Measurements from ENCODE around the gene CAMSAP1.

GRCh38 chr9:135929656-135930445, 22.5 kb upstream of the CAMSAP1 start:
- TF ChIP-seq, protein P1, sequence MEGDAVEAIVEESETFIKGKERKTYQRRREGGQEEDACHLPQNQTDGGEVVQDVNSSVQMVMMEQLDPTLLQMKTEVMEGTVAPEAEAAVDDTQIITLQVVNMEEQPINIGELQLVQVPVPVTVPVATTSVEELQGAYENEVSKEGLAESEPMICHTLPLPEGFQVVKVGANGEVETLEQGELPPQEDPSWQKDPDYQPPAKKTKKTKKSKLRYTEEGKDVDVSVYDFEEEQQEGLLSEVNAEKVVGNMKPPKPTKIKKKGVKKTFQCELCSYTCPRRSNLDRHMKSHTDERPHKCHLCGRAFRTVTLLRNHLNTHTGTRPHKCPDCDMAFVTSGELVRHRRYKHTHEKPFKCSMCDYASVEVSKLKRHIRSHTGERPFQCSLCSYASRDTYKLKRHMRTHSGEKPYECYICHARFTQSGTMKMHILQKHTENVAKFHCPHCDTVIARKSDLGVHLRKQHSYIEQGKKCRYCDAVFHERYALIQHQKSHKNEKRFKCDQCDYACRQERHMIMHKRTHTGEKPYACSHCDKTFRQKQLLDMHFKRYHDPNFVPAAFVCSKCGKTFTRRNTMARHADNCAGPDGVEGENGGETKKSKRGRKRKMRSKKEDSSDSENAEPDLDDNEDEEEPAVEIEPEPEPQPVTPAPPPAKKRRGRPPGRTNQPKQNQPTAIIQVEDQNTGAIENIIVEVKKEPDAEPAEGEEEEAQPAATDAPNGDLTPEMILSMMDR (conservative IDR thresholded peaks at IDR 0.05; ENCODE audit: low read depth, low read length) = no peak
- no peak for TF ChIP-seq ELK1 (IDR thresholded peaks at IDR 0.05; ENCODE audit: borderline replicate concordance, low read depth, low read length)
- no peak for TF ChIP-seq RCOR1 (IDR thresholded peaks at IDR 0.05; ENCODE audit: insufficient replicate concordance, low read length)
- no peak for TF ChIP-seq RAD21 (IDR thresholded peaks at IDR 0.05; ENCODE audit: low read length)
- no peak for TF ChIP-seq FOS (IDR thresholded peaks at IDR 0.05; ENCODE audit: low read depth, low read length)
- no peak for TF ChIP-seq USF2 (IDR thresholded peaks at IDR 0.05; ENCODE audit: low read depth, low read length)
- TF ChIP-seq MXI1 (IDR thresholded peaks at IDR 0.05; ENCODE audit: borderline replicate concordance, low read depth, low read length) = no peak
- TF ChIP-seq POLR2A (IDR thresholded peaks at IDR 0.05; ENCODE audit: low read depth, low read length) = no peak
- no peak for TF ChIP-seq CEBPB (IDR thresholded peaks at IDR 0.05; ENCODE audit: low read depth, low read length)
- TF ChIP-seq MAZ (IDR thresholded peaks at IDR 0.05; ENCODE audit: borderline replicate concordance, low read depth, low read length) = no peak
- TF ChIP-seq MAFK (IDR thresholded peaks at IDR 0.05; ENCODE audit: low read depth, low read length) = no peak
- TF ChIP-seq RFX5 (IDR thresholded peaks at IDR 0.05; ENCODE audit: low read depth, low read length) = no peak
- no peak for TF ChIP-seq NFE2L2 (IDR thresholded peaks at IDR 0.05; ENCODE audit: low read depth, low read length)

Data from IMR-90 (cell line).